Stomach (tissue), 4 donors: Measurements from ENCODE around the gene RASA3.

Experiments used
- POLR2A ChIP-seq, 4 donors: fragments of 450-650 bp; IDR thresholded peaks; one replicate each; pipeline ENCODE4 v1.6.1; 2016; ENCODE audit warnings: antibody characterized with exemption in 4 of 4, control low read depth in 2 of 4, mild to moderate bottlenecking in 1 of 4, moderate library complexity in 1 of 4
- TF ChIP-seq, protein P1 (sequence below), 7 experiments: fragments of 450-650 bp in 4 of 7; fragments of 200-600 bp in 3 of 7; sonication (generic) in 3 of 7; IDR thresholded peaks; one replicate each; pipeline ENCODE4 v1.5.1; 2016 to 2019; ENCODE audit warnings: antibody characterized with exemption in 7 of 7, control low read depth in 2 of 7, mild to moderate bottlenecking in 1 of 7

DNA sequence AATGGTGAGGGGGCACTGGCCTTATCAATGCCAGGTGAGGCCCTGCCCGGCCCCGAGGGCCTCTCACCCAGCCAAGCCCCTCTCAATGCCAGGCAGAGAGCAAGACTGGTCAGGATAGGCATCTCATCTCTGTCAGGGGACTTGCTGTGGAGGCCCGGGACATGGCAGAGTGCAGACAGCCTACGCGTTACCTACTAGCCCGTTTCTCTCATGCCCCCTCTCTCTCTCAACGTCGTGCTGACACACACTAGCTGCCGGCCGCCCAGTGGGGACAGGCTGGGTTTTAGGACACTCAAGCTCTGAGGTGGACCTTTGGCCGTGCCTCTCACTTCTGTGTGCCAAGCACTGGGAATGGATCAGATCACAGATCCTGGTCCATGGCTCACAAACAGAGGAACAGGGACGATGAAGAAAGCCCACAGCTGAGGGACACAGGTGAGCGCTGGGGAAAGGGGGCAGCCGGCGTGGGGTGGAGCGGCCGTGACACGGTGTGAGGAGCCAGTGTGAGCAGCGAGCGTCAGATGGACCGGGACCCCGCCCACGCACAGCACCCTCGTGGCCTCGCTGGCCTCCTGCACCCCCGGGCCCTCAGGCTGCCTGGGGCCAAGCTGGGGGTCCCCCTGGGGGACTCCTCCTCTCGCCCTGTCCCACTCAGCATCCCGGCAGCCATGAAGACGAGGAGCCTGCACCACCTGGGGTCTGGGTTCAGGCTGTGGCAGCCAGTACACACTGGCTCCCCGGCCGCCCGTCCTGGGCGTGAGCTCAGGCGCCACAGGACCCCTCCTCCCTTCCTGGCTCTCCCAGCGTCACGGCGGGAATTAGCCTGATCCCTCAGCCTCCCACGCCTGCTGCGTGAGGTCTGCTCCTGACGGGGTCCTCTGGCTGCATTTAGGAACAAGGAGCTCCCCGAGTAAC lies 81.6 kb downstream of the RASA3 start:
- TF ChIP-seq POLR2A (IDR thresholded peaks at IDR 0.05): no peak
- TF ChIP-seq, protein P1, sequence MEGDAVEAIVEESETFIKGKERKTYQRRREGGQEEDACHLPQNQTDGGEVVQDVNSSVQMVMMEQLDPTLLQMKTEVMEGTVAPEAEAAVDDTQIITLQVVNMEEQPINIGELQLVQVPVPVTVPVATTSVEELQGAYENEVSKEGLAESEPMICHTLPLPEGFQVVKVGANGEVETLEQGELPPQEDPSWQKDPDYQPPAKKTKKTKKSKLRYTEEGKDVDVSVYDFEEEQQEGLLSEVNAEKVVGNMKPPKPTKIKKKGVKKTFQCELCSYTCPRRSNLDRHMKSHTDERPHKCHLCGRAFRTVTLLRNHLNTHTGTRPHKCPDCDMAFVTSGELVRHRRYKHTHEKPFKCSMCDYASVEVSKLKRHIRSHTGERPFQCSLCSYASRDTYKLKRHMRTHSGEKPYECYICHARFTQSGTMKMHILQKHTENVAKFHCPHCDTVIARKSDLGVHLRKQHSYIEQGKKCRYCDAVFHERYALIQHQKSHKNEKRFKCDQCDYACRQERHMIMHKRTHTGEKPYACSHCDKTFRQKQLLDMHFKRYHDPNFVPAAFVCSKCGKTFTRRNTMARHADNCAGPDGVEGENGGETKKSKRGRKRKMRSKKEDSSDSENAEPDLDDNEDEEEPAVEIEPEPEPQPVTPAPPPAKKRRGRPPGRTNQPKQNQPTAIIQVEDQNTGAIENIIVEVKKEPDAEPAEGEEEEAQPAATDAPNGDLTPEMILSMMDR (IDR thresholded peaks at IDR 0.05): no peak
